HepG2 (cell line): ENCODE results near the gene C2. TPM values are rescaled to one million over a fixed set of nuclear protein-coding genes. Genes with fewer than 3 reads are reported as not detected.

Experiments
- ATAC-seq: fragments of 200-7000 bp; cut with Tn5 transposase; 3 replicates; pipeline ENCODE4 v1.9.1; 2020; ENCODE audit warnings: mild to moderate bottlenecking, moderate library complexity
- BruUV-seq: library from RNA; stranded (reverse); fragments of 400-500 nt; replicated peaks from 2 replicates; lab custom pipeline; 2021; lab: Mats Ljungman, UMichigan
- CTCF ChIA-PET: fragments of 300-600 bp; formaldehyde crosslinking; extraction: SDS; loops from one replicate; lab custom pipeline; 2021; ENCODE audit warnings: low total read pairs, inconsistent platforms, low intra/inter-chr PET ratio; lab: Yijun Ruan, JAX
- POLR2A ChIA-PET: fragments of 350-600 bp; sonication (Branson Sonifier 250); formaldehyde crosslinking; loops from one replicate; lab custom pipeline; 2020; ENCODE audit warnings: antibody characterized with exemption, inconsistent platforms; lab: Yijun Ruan, JAX
- DNase-seq: peaks from one replicate; pipeline ENCODE4 v3.0.0-alpha.2; 2015; ENCODE audit warnings: low spot score
- FAIRE-seq: peaks from 3 replicates; lab custom pipeline; 2011; peaks lifted over from hg19 to GRCh38; lab: Jason Lieb, UNC
- H2AFZ ChIP-seq: one replicate; pipeline ENCODE4 v1.6.1; 2011; ENCODE audit warnings: low read length, inconsistent platforms
- H3K27ac ChIP-seq: fragments of 300-600 bp; 3 replicates; pipeline ENCODE4 v1.8.0; 2011; ENCODE audit warnings: mixed run types, mild to moderate bottlenecking, mixed read lengths, low read length, inconsistent platforms; ENCODE audit not compliant: insufficient read depth; ENCODE audit errors: extremely low read length
- H3K27me3 ChIP-seq, 2 experiments: fragments of 200-600 bp in 1 of 2; 2 replicates in 1 of 2; 3 replicates in 1 of 2; pipeline versions ENCODE4 v1.6.0 to v1.8.0; 2011; ENCODE audit warnings: low read length in 2 of 2, mild to moderate bottlenecking in 2 of 2, moderate library complexity in 2 of 2, inconsistent platforms in 1 of 2; ENCODE audit not compliant: insufficient read depth in 2 of 2, control insufficient read depth in 1 of 2
- H3K36me3 ChIP-seq, 2 experiments: fragments of 200-600 bp in 1 of 2; replicated peaks in 1 of 2; 2 replicates in 1 of 2; 3 replicates in 1 of 2; pipeline versions ENCODE4 v1.5.1 to v1.8.0; 2011; ENCODE audit warnings: low read length in 2 of 2, inconsistent platforms in 1 of 2; ENCODE audit not compliant: insufficient read depth in 2 of 2, control insufficient read depth in 1 of 2
- H3K4me1 ChIP-seq: 2 replicates; pipeline ENCODE4 v1.5.1; 2012; ENCODE audit warnings: low read length, inconsistent platforms; ENCODE audit not compliant: insufficient read depth
- H3K4me2 ChIP-seq: 2 replicates; pipeline ENCODE4 v1.6.0; 2011; ENCODE audit warnings: low read depth, low read length, inconsistent platforms
- H3K4me3 ChIP-seq, 3 experiments: fragments of 200-600 bp in 1 of 3; sonication (generic), shearing (Covaris generic) in 1 of 3; replicated peaks in 1 of 3; 2 replicates each; pipeline ENCODE4 v1.5.1; 2011 to 2016; ENCODE audit warnings: low read length in 3 of 3, inconsistent platforms in 2 of 3, low read depth in 2 of 3, mild to moderate bottlenecking in 2 of 3, control low read depth in 1 of 3, mixed read lengths in 1 of 3; ENCODE audit not compliant: insufficient read depth in 1 of 3
- H3K79me2 ChIP-seq: one replicate; pipeline ENCODE4 v1.6.1; 2011; ENCODE audit warnings: low read length, inconsistent platforms; ENCODE audit not compliant: insufficient read depth
- H3K9ac ChIP-seq: 2 replicates; pipeline ENCODE4 v1.6.0; 2011; ENCODE audit warnings: mild to moderate bottlenecking, low read depth, low read length, inconsistent platforms; ENCODE audit not compliant: insufficient read depth
- H3K9me3 ChIP-seq: 2 replicates; pipeline ENCODE4 v1.5.1; 2012; ENCODE audit warnings: mild to moderate bottlenecking, low read length
- H4K20me1 ChIP-seq: 2 replicates; pipeline ENCODE4 v1.6.0; 2011; ENCODE audit warnings: inconsistent platforms, mild to moderate bottlenecking, low read length, moderate library complexity; ENCODE audit not compliant: insufficient read depth
- CAMTA2 ChIP-seq: sonication (generic); formaldehyde crosslinking; IDR thresholded peaks from 2 replicates; pipeline ENCODE4 v1.4.0; 2020; ENCODE audit warnings: mild to moderate bottlenecking, missing genetic modification reagents, borderline replicate concordance
- DMAP1 ChIP-seq: IDR thresholded peaks from 2 replicates; pipeline ENCODE4 v1.6.1; 2016
- GTF3A ChIP-seq: sonication (generic); formaldehyde crosslinking; conservative IDR thresholded peaks from 2 replicates; pipeline ENCODE4 v1.4.0; 2020; ENCODE audit warnings: mild to moderate bottlenecking, missing genetic modification reagents
- MYPOP ChIP-seq: sonication (generic); formaldehyde crosslinking; IDR thresholded peaks from 2 replicates; pipeline ENCODE4 v1.8.1; 2023; ENCODE audit warnings: mild to moderate bottlenecking, moderate library complexity, missing genetic modification reagents
- PAXIP1 ChIP-seq: sonication (generic); formaldehyde crosslinking; conservative IDR thresholded peaks from 2 replicates; pipeline ENCODE4 v1.4.0; 2020; ENCODE audit warnings: mild to moderate bottlenecking, missing genetic modification reagents, moderate library complexity
- PHB2 ChIP-seq: fragments of 450-650 bp; IDR thresholded peaks from 2 replicates; pipeline ENCODE4 v1.6.1; 2018; ENCODE audit not compliant: partially characterized antibody
- POLR2AphosphoS5 ChIP-seq: IDR thresholded peaks from 2 replicates; pipeline ENCODE4 v1.6.1; 2012; ENCODE audit warnings: low read depth, low read length
- TARDBP ChIP-seq: sonication (generic); formaldehyde crosslinking; IDR thresholded peaks from 2 replicates; pipeline ENCODE4 v1.8.0; 2022; ENCODE audit warnings: mild to moderate bottlenecking, missing genetic modification reagents
- TBP ChIP-seq: sonication (generic); formaldehyde crosslinking; IDR thresholded peaks from 2 replicates; pipeline ENCODE4 v1.5.0; 2020; ENCODE audit warnings: missing genetic modification reagents
- ZNF530 ChIP-seq: sonication (generic); formaldehyde crosslinking; IDR thresholded peaks from 2 replicates; pipeline ENCODE4 v1.5.0; 2020; ENCODE audit warnings: low read depth, mild to moderate bottlenecking, missing genetic modification reagents
- WGBS: methylation state at CpG from one replicate; pipeline ENCODE4 v1.1.6; 2017; ENCODE audit warnings: low lambda C conversion rate; 5-methylcytosine and 5-hydroxymethylcytosine counted together
- in situ Hi-C: cut with HindIII; loops from 2 replicates; pipeline ENCODE4 v1.10.0; 2017; ENCODE audit warnings: low pct_unique_long_range_greater_than_20kb; ENCODE audit not compliant: extremely low pct_ligation_motif_present
- intact Hi-C: fragments of 100-400 bp; cut with micrococcal nuclease; formaldehyde crosslinking; loops from one replicate; pipeline ENCODE4 v1.10.0; 2022; ENCODE audit not compliant: unreplicated experiment
- polyA plus RNA-seq, 8 experiments: library from polyadenylated mRNA; depleted of rRNA in 3 of 8; stranded (reverse) in 7 of 8; unstranded in 1 of 8; fragments of >200 nt; fragmentation: Illumina TruSeq in 4 of 8; extraction: Trizol in 4 of 8; gene quantifications; 2 replicates each; pipeline versions ENCODE4 v1.2.1 to v1.2.3, GENCODE V29; 2011 to 2016; ENCODE audit warnings: low read depth in 4 of 8, missing spikeins in 1 of 8, mixed read lengths in 1 of 8; ENCODE audit not compliant: insufficient read depth in 1 of 8
- total RNA-seq, 5 experiments: library from RNA; depleted of rRNA; stranded (reverse); fragments of >200 nt; fragmentation: Illumina TruSeq; extraction: Trizol; gene quantifications; 2 replicates each; pipeline ENCODE4 v1.2.3, GENCODE V29; 2016; ENCODE audit warnings: low read depth in 1 of 5
- TF ChIP-seq, protein P1 (sequence below): sonication (generic); formaldehyde crosslinking; IDR thresholded peaks from 2 replicates; pipeline ENCODE4 v1.4.0; 2020; ENCODE audit warnings: missing genetic modification reagents, borderline replicate concordance
- TF ChIP-seq, protein P2 (sequence below), 2 experiments: IDR thresholded peaks; 2 replicates each; pipeline ENCODE4 v1.6.1; 2011 to 2012; ENCODE audit warnings: low read length in 2 of 2, borderline replicate concordance in 1 of 2, low read depth in 1 of 2, mild to moderate bottlenecking in 1 of 2, moderate library complexity in 1 of 2

The C2 gene
- total and polyA plus RNA-seq, 2 of the 13 experiments (the other 11 are each of a cell fraction or from before 2014, with no cell fraction given): 165 to 307 TPM

- no peak overlapping the region for H2AFZ ChIP-seq
- intact Hi-C loops (loop anchor here (1.0 to 5.0 kb wide), 3 partner anchors 47 to 66 kb away; no protein-coding TSS in a partner anchor), in situ Hi-C loops (no loop called here)
- H3K9me3 ChIP-seq: no peaks in the 10 kb centered on the region
- DNase-seq: peak; percentile 63
- no peaks in the 10 kb centered on the region for H4K20me1 ChIP-seq
- ChIA-PET CTCF (no interaction called here), POLR2A (interaction anchor here (0.6 to 4.7 kb wide), 23 partner anchors 9 to 1073 kb away, joined by 3 to 41 read pairs (median 7); partner anchors contain the start of genes C2, C6orf47, CFB and CLIC1)
- WGBS: 21% methylated on average over 8 of the region's 8 CpGs
- peak; percentile 61 for ATAC-seq
- peak overlapping the region; percentile 84 for H3K9ac ChIP-seq
- H3K79me2 ChIP-seq: peaks cover 26% of the 10 kb centered on the region
- H3K4me3 ChIP-seq: peak overlapping the region; percentile 89 to 100 (median 96)
- H3K36me3 ChIP-seq: peaks cover 6 to 13% of the 10 kb centered on the region in 2 experiments; a peak in 4 of 5 replicates
- peaks cover 46% of the 10 kb centered on the region for H3K4me1 ChIP-seq
- peaks cover 0 to 7% of the 10 kb centered on the region in 2 experiments; a peak in 1 of 5 replicates for H3K27me3 ChIP-seq
- peak overlapping the region; percentile 98 for H3K4me2 ChIP-seq
- peak; percentile 91 for FAIRE-seq
- peak overlapping the region; percentile 73 for H3K27ac ChIP-seq
- BruUV-seq: no TSS peak
- TF ChIP-seq, protein P1, sequence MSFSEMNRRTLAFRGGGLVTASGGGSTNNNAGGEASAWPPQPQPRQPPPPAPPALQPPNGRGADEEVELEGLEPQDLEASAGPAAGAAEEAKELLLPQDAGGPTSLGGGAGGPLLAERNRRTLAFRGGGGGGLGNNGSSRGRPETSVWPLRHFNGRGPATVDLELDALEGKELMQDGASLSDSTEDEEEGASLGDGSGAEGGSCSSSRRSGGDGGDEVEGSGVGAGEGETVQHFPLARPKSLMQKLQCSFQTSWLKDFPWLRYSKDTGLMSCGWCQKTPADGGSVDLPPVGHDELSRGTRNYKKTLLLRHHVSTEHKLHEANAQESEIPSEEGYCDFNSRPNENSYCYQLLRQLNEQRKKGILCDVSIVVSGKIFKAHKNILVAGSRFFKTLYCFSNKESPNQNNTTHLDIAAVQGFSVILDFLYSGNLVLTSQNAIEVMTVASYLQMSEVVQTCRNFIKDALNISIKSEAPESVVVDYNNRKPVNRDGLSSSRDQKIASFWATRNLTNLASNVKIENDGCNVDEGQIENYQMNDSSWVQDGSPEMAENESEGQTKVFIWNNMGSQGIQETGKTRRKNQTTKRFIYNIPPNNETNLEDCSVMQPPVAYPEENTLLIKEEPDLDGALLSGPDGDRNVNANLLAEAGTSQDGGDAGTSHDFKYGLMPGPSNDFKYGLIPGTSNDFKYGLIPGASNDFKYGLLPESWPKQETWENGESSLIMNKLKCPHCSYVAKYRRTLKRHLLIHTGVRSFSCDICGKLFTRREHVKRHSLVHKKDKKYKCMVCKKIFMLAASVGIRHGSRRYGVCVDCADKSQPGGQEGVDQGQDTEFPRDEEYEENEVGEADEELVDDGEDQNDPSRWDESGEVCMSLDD (CRISPR knock-in tag): no peak
- TF ChIP-seq PHB2: no peak
- TF ChIP-seq ZNF530 (CRISPR knock-in tag): no peak
- TF ChIP-seq GTF3A (CRISPR knock-in tag): no peak
- TF ChIP-seq, protein P2, sequence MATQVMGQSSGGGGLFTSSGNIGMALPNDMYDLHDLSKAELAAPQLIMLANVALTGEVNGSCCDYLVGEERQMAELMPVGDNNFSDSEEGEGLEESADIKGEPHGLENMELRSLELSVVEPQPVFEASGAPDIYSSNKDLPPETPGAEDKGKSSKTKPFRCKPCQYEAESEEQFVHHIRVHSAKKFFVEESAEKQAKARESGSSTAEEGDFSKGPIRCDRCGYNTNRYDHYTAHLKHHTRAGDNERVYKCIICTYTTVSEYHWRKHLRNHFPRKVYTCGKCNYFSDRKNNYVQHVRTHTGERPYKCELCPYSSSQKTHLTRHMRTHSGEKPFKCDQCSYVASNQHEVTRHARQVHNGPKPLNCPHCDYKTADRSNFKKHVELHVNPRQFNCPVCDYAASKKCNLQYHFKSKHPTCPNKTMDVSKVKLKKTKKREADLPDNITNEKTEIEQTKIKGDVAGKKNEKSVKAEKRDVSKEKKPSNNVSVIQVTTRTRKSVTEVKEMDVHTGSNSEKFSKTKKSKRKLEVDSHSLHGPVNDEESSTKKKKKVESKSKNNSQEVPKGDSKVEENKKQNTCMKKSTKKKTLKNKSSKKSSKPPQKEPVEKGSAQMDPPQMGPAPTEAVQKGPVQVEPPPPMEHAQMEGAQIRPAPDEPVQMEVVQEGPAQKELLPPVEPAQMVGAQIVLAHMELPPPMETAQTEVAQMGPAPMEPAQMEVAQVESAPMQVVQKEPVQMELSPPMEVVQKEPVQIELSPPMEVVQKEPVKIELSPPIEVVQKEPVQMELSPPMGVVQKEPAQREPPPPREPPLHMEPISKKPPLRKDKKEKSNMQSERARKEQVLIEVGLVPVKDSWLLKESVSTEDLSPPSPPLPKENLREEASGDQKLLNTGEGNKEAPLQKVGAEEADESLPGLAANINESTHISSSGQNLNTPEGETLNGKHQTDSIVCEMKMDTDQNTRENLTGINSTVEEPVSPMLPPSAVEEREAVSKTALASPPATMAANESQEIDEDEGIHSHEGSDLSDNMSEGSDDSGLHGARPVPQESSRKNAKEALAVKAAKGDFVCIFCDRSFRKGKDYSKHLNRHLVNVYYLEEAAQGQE (IDR thresholded peaks at IDR 0.05; ENCODE audit: borderline replicate concordance in 1 of 2, low read depth in 1 of 2, low read length in 2 of 2): no peak
- TF ChIP-seq PAXIP1: no peak
- peak; percentile 29; the same call in 1 of the 2 replicates for TF ChIP-seq POLR2AphosphoS5
- TF ChIP-seq TARDBP (CRISPR knock-in tag): no peak
- no peak for TF ChIP-seq CAMTA2 (CRISPR knock-in tag)
- no peak for TF ChIP-seq DMAP1 (CRISPR knock-in tag)
- no peak for TF ChIP-seq MYPOP (CRISPR knock-in tag)
- no peak for TF ChIP-seq TBP (CRISPR knock-in tag)
These were observed 29.0 kb upstream of the C2 start for GRCh38 chr6:31898383-31899011.
